Adrenal gland (tissue), 5 donors: ENCODE data around the gene ARL2.

ENCODE experiments used
- CTCF ChIP-seq, 6 experiments: fragments of 450-650 bp in 4 of 6; fragments of 200-600 bp in 2 of 6; sonication (generic) in 1 of 6; IDR thresholded peaks; 1 replicate in 5 of 6; 2 replicates in 1 of 6; pipeline versions ENCODE4 v1.5.1 to v1.8.0; 2016 to 2021; ENCODE audit warnings: antibody characterized with exemption in 6 of 6, mild to moderate bottlenecking in 2 of 6, moderate library complexity in 1 of 6
- POLR2A ChIP-seq, 2 donors: fragments of 450-650 bp; IDR thresholded peaks; one replicate each; pipeline ENCODE4 v1.6.1; 2017; ENCODE audit warnings: antibody characterized with exemption in 2 of 2, mild to moderate bottlenecking in 2 of 2, moderate library complexity in 1 of 2
- donor health status: DM: no; HTN: no; CAD: no.

- TF ChIP-seq CTCF (IDR thresholded peaks at IDR 0.05) = no peak
- TF ChIP-seq POLR2A (IDR thresholded peaks at IDR 0.05) = no peak
Measured at GRCh38 chr11:65063532-65063931, 49.6 kb downstream of the ARL2 start.
